ENCODE results near the gene NELFCD. TPM values are rescaled to one million over a fixed set of nuclear protein-coding genes. Genes with fewer than 3 reads are reported as not detected.

The NELFCD gene
- total and polyA plus RNA-seq, 2 donors from 2014 or later, result 50.2 to 63.4 TPM

- peaks cover 7 to 56% (median 16%) of the 10 kb centered on the region in 3 donors for H3K36me3 ChIP-seq (ENCODE audit: control insufficient read depth in 2 of 3, insufficient read depth in 3 of 3, low read length in 3 of 3)
- TF ChIP-seq CTCF (IDR thresholded peaks at IDR 0.05; ENCODE audit: borderline replicate concordance, extremely low read depth, insufficient read depth), result no peak
- DNase-seq, result no peak
- peaks cover 0 to 20% (median 10%) of the 10 kb centered on the region in 3 donors for H3K4me1 ChIP-seq (ENCODE audit: control insufficient read depth in 2 of 3, insufficient read depth in 2 of 3, low read depth in 1 of 3, low read length in 3 of 3)
- H3K27me3 ChIP-seq (ENCODE audit: control insufficient read depth, insufficient read depth, low read length), result no peaks in the 10 kb centered on the region
- intact Hi-C loops (cut with DNase I), result no loop called here
- peak overlapping the region; percentile 70 to 86 (median 75) for H3K4me3 ChIP-seq (ENCODE audit: low read length in 3 of 3)
- H3K9me3 ChIP-seq (ENCODE audit: control insufficient read depth in 2 of 3, insufficient read depth in 1 of 3, low read length in 3 of 3), result no peaks in the 10 kb centered on the region
- H3K27ac ChIP-seq (ENCODE audit: low read depth in 2 of 2, low read length in 2 of 2), result no peak overlapping the region
- H3K9ac ChIP-seq (ENCODE audit: low read length in 3 of 3), result peak overlapping the region; percentile 68 to 75 (median 71)
- FAIRE-seq, result no peak
These were observed 50.0 kb downstream of the NELFCD start for GRCh38 chr20:59030911-59031563.

- H3K36me3 ChIP-seq (ENCODE audit: control insufficient read depth in 2 of 3, insufficient read depth in 3 of 3, low read length in 3 of 3), result peaks cover 7 to 62% (median 20%) of the 10 kb centered on the region in 3 donors
- FAIRE-seq, result no peak
- intact Hi-C loops (cut with DNase I), result no loop called here
- H3K27me3 ChIP-seq (ENCODE audit: control insufficient read depth, insufficient read depth, low read length), result no peaks in the 10 kb centered on the region
- H3K9ac ChIP-seq (ENCODE audit: low read length in 3 of 3), result peak overlapping the region; percentile 68 to 75 (median 71)
- peak overlapping the region; percentile 70 to 86 (median 75) for H3K4me3 ChIP-seq (ENCODE audit: low read length in 3 of 3)
- TF ChIP-seq CTCF (IDR thresholded peaks at IDR 0.05; ENCODE audit: borderline replicate concordance, extremely low read depth, insufficient read depth), result no peak
- peak overlapping the region; percentile 71 to 91 for H3K27ac ChIP-seq (ENCODE audit: low read depth in 2 of 2, low read length in 2 of 2)
- peak in 1 of 5 donors; percentile 29 for DNase-seq
- H3K4me1 ChIP-seq (ENCODE audit: control insufficient read depth in 2 of 3, insufficient read depth in 2 of 3, low read depth in 1 of 3, low read length in 3 of 3), result peaks cover 0 to 20% (median 10%) of the 10 kb centered on the region in 3 donors
- H3K9me3 ChIP-seq (ENCODE audit: control insufficient read depth in 2 of 3, insufficient read depth in 1 of 3, low read length in 3 of 3), result no peaks in the 10 kb centered on the region
These were observed 50.5 kb downstream of the NELFCD start for GRCh38 chr20:59031564-59032022.

- Histone ChIP-seq H3K27me3 (ENCODE audit: control insufficient read depth, insufficient read depth, low read length) (no peaks in the 10 kb centered on the region), H3K36me3 (ENCODE audit: control insufficient read depth in 2 of 3, insufficient read depth in 3 of 3, low read length in 3 of 3) (peaks cover 7 to 62% (median 23%) of the 10 kb centered on the region in 3 donors), H3K4me1 (ENCODE audit: control insufficient read depth in 2 of 3, insufficient read depth in 2 of 3, low read depth in 1 of 3, low read length in 3 of 3) (peaks cover 0 to 20% (median 10%) of the 10 kb centered on the region in 3 donors), H3K9me3 (ENCODE audit: control insufficient read depth in 2 of 3, insufficient read depth in 1 of 3, low read length in 3 of 3) (no peaks in the 10 kb centered on the region), H3K4me3 (ENCODE audit: low read length in 3 of 3) (peak within 1 kb of the TSS; percentile 70 to 86 (median 75)), H3K9ac (ENCODE audit: low read length in 3 of 3) (peak within 1 kb of the TSS; percentile 68 to 75 (median 71)), H3K27ac (ENCODE audit: low read depth in 2 of 2, low read length in 2 of 2) (peak within 1 kb of the TSS; percentile 71 to 91)
- no peak for TF ChIP-seq CTCF (IDR thresholded peaks at IDR 0.05; ENCODE audit: borderline replicate concordance, extremely low read depth, insufficient read depth)
- FAIRE-seq, result no peak
- intact Hi-C loops (cut with DNase I), result no loop called here
- DNase-seq, result peak; percentile 97 to 99 (median 98)
These were observed 51.1 kb downstream of the NELFCD start, which contains the start of gene ATP5F1E for GRCh38 chr20:59032023-59032712. TSS of gene ATP5F1E (minus strand) at chr20:59032335. CDS start at chr20:59032251, 84 bp downstream.
